Middle frontal gyrus (tissue), 1 donor: ENCODE results near the gene PREP.

Source experiments
- DNase-seq: peaks from one replicate; pipeline ENCODE4 v3.0.0-alpha.2; 2015; ENCODE audit warnings: low spot score; ENCODE audit errors: extremely low spot score

Gene PREP

DNA sequence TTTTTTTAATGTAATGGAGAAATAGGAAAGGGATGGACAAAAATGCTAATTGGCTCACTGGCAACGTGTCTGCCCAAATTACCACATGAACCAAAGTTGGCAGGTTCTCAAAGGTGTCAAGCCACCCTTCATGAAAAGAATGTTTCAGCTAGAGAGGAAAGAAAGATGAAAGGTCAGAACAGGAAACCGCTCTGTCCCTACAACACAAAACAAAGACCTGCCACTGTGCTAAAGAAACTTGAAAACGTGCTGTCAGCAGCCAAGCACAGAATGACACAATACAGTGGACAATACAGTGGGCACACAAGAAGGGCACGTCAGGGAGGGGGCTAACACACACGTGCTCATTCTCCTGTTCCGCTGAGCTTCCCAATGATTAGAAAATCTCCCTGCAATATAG is 4.9 kb downstream of the PREP start:
- DNase-seq = no peak

DNA sequence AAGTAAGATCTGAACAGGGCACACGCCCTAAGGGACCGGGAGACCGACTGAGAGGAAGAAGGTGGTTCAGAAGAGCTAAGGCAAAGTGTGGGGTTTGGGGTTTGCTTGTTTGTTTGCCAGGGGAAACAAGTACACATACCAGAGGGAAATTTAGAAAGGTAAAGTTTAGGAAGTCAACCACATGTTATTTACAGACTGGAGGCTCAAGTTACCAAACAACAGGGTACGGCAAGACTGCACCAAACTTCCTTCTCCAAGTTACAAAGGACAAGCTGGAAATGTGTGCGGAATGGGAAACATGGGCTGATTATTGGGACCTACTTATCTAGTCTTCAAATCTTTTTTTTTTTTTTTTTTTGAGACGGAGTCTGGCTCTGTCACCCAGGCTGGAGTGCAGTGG is 11.2 kb downstream of the PREP start:
- DNase-seq = no peak

DNA sequence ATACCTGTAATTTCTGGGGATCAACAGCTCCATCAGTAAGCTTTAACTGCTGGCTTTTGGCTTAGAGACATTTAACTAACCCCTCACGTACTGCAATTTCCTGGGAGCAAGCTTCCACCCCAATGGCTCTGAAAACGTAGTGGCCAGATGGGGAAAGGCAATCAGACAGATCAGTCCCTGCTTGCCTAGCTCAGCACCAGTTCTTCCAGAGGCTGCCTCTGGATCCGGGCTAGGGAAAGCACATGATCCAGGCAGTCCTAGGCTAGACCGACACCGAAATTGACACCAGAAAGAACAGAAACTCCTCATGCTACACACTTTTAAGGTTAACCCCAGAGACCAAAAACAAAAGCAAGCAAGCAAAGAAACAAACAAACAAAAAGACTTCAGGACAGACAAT is 13.3 kb downstream of the PREP start:
- no peak for DNase-seq

DNA sequence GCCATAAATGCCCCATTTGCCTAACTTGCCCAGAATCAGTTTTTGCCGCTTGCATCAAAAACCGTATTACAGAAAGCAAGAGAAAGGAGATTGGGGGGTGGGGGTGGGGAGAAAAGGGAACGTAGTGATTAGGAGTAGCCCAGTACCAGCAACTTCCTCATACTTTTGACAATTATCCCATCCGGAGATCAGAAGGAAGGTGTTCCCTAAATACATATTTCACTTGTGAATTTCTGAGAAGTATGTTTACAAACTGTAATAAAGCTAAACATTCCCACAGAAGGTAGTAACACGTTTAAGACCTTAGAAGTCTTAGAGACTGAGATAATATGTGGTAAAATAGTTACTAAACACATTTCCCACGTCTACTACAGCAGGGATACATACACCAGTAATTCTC is 14.5 kb downstream of the PREP start:
- no peak for DNase-seq

DNA sequence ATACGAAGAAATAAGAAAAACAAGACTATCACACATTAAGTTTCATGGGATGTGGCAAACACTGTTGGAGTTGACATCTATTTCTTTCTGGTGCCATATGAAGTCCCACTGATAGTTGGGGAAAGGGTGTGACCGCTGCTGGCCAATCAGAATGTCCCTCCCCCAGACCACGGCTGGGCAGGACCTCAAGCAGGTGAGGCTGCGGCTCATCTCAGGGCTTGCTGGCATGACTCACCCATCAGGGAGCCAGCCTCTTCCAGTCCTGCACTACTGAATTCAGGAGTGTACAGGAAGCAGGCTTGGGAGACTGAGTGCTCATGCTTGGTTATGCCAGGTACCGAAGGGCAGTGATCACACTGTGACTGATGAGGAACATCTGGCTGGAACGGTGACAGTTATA is 18.9 kb downstream of the PREP start:
- no peak for DNase-seq

DNA sequence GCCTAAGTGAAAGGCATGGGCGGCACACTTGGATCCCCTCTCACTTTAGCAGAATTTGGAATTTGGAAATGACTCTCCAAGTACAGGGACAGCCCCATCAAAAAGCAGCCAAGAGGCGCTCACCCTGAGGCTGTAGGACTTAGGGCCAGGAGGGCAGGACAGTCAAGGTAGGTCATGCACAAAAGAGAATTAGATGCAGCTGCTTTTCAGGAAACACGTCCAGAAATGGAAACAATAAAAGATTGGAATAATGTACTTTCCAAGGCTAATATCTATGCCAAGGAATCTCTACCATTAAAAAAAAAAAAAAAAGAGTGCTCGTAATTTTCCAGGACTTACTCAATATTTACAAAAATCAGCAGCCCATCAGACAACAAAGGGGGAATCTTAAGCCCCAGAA is 19.9 kb downstream of the PREP start:
- DNase-seq = no peak

DNA sequence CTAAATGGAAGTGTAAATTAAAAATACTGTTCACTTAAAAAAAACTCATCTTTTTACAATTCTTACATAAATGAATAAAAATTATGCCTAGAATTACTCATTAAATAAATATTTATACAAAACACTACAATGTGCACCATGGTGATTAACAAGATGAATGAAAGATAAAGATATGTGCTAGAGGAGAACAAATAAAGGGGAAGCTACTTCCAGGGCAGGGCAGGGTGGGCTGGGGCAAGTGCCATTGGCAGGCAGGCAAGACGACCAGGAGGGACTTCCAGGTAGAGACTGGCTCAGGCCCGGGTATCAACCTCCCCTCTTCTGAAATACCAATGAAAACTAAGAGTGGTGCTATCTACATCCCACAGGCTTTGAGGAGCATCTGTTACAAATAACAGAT is 20.4 kb downstream of the PREP start:
- DNase-seq = no peak

DNA sequence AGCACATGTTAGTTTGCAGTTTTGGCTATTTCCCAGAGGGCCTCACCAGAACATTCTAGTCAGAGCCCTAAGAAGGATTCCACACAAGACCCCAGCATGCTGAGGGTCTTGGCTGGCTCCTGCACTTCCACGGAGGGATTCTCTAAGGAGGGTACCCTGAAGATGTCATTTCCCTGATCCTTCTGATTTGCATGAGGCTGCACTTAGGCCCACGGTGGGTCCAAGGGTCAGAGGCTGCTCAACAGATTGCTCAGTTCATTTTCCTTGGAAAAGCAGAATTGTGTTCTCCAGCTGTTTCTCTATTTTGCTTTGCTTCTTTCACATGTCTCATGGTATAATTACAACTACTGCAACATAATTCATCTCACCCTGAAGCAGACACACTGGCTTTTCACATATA is 22.2 kb downstream of the PREP start:
- no peak for DNase-seq

DNA sequence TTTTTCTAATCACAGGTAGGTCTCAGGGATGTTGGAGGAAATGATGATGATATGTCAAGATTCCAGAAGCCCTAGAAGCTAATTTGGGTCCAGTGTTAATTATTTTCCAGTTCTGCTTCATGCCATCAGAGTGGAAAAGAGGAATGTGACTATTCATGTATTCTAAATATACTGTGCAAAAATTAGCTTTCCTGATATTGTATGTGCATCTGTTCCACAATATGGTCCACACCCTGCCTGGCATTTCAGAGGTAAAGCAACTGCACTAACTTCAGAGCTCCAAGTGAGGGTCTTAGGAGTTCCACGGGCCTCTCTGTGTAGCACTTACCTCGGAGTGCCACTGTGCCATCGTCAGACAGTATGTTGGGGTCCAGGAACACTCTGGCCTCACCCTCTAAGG is 27.1 kb downstream of the PREP start:
- DNase-seq = no peak

DNA sequence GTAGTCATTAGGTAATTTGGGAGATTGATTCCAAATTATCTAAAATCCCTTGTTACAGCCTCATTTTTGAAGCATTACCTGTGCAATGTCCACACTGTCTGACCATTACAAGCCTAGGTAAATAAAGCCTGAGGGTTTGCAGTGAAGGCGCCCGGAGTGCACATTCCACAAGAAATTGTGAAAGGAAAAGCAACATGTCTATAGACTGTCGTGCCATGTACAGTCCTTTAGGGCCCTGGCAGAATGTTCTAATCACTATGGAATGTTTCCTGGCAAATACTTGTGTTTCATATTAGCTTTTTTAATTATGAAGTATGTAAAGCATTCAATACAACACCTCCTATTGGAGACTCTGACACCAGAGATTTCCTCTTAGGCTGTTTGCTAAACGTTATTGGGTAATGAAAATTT is 28.9 kb downstream of the PREP start:
- no peak for DNase-seq

DNA sequence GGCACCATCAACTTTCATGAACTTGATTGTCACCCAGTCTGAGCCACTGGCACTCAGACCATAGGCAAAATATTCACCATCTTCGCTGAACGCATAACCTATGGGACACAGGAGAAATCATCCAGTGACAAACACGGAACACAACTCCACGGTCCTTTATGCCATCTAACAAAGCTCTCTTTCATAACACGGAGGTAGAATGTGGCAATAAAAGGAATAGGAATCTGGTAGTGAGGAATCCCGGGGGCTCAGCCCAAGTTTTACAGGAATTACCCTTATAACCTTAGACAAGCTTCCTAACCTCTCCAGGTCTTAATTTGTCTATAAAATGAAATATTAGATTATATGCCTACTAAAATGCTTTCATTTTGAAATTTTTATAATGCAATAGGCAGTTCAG is 29.4 kb downstream of the PREP start:
- no peak for DNase-seq

DNA sequence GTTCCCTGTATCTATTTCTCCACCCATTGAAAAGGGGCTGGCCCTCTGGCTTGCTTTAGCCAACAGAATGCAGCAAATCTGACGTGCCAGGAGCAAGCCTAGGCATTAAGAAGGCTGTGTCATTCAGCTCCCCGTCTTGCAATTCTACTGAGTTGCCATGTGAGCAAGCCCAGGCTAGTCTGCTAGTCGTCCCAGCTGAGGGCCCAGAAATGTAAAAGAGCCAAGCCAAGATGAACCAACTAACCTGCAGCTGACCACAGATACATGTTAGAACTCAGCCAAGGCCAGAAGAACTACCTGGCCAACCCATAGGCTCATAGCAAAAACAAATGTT is 30.1 kb downstream of the PREP start:
- no peak for DNase-seq

DNA sequence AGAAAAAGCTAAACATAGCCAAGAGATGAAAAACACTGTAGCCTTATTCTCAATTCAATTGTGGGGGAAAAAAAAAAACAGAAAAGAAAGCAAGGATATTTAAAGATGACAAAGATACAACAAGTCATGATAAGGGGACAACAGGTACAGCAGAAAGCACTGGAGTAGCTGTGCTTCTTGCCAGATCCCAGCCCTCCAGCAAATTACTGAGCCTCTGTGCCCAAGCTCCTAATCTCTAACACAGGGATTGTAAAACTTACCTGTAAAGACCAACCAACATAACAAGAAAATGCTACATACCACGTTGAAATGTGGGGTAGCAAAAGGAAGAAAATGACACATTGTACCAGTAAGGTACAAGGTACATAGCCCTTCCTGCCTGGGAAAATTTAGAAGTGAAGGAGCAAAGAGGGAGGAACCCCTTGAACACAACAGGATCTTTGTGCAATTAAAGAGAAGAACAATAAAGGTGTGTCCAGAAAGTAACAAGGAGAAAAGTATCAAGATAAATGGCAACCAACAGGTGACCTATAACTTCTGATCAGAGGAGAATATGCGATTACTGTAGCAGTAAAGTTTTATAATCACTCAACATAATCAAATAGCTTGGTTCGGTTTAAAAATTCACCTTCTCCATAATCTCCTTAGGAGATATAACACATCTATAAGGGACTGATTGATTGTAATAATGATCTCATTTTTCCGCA is 30.6 kb downstream of the PREP start:
- DNase-seq = no peak

DNA sequence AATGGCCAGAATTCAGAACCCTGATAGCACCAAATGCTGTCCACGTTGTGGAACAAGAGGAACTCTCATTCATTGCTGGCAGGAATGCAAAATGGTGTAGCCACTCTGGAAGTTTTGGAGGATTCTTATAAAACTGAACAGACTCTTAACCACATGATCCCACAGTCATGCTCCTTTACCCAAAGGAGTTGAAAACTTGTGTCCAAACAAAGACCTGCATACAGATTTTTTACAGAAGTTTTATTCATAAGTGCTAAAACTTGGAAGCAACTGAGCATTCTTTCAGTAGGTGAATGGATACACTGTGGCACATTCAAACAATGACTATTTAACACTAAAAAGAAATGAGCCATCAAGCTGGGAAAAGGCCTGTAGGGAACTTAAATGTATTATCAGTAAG is 32.5 kb downstream of the PREP start:
- no peak for DNase-seq

DNA sequence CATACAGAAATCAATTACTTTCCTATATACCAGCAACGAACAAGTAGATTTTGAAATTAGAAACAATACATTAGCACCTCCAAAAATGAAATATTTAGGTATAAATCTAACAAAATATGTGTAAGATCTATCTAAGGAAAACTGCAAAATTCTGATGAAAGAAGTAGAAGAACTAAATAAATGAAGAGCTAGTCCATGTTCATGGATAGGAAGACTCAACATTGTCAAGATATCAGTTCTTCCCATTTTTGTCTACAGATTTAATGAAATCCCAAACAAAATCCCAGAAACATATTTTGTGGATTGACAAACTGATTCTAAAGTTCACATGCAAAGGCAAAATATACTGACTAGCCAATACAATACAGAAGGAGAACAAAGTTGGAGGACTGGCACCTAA is 33.7 kb downstream of the PREP start:
- no peak for DNase-seq

DNA sequence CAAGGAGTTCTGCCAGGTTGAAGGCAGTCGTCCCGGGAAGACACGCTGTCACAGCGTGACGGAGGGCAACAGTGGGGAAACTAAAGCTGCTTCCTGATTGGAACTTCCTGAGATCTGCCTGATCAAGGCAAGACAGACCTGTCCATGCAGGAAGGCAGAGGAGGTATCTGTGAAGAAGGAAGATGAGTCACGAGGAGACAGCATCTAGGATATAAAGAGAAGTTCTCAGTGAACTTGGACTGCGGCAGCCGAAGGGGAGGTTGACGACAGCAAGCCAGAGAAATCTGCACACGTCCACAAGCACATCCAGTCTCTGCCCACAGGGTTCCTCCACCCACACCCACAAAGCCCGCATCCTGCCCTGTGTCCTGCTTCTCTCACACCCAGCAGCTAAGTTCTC is 38.6 kb downstream of the PREP start:
- peak; percentile 27 for DNase-seq

DNA sequence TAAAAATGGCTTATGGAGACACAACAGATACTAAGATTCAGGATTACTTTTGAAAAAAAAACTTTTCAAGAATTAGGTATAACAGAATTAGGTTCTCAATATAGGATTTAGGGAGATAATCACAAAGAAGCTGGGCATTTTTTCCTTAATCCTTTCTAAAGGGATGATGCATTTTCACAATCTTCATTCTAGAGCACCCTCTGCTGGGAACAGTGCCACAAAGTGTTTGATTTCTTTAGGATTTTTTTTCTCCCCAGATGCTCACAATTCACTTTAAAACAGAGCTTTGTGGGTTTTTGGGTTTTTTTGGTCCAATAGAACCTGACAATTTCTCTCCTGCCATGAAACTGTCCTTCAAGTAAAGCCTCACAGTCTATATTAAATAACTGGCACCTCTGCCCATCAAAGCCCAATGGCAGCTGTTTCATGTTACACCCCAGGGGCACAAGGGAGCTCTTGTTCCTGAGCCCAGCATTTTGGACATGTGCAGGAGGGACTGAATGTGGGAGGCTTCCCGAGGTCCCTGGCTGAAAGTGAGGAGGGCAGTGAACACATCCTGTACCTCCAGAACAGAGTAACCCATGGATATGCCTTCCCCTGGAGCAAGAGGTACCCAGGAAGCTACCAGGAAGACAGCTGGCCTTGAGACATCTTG is 39.7 kb downstream of the PREP start:
- peak; percentile 54 for DNase-seq

DNA sequence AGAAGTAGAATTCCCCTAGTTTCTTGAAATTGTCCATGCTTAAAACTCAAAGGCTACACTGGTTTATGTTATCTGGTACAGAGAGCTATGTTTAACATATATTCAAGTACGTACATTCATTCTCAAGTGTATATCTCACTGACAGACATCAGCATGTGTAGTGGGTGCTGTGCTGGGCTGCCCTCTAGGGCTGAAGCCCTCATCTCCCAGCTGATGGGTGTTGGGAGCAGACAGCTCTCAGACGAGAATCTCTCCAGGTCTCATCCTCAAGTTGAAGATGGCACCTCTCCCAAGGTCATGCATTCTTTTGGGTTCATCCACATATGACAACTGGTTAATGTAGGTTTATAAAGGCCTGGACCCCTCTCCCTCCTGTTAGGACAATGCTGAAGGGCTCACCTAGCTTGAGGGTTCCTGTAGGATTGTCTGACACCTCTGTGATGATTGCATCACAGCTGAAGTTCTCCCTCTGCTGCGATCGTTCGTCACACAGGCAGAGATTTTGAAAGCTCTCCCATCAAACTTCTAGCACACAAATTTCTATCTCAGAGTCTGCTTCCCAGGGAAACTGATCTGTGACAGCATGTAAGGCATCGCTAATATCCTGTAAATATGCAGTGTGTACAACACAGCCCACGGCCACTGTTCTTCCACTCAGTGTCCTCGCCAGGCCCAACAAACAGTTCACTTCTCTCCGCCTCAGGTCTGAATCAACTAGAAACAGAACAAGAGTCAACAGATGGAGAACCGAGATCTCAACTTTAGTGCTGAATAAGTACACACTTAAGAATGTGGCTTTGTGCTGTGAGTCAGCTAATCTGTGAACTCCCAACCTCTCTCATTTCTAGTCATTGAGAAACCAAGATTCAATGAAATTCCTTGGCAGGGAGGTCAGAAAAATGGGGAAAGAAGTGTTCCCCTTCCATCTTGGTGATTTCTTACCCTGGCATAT is 43.2 kb downstream of the PREP start:
- no peak for DNase-seq

DNA sequence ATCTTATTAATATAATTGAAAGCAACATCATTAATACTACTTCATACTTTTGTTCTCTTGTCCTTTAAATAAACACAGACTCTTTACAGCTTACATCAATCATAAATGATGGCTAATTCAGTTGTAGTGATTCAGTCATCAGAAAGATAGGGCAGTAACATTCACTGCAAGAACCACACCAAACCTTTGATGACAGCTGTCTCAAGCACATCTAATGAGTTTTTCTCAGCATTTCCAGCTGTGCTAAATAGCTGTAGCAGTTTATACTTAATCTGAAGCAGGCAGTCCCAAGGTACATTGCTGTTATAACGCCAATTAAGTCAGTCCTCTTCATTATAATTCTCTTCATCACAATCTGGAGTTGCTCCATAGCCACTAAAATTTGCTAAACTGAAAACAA is 45.7 kb downstream of the PREP start:
- DNase-seq = no peak

DNA sequence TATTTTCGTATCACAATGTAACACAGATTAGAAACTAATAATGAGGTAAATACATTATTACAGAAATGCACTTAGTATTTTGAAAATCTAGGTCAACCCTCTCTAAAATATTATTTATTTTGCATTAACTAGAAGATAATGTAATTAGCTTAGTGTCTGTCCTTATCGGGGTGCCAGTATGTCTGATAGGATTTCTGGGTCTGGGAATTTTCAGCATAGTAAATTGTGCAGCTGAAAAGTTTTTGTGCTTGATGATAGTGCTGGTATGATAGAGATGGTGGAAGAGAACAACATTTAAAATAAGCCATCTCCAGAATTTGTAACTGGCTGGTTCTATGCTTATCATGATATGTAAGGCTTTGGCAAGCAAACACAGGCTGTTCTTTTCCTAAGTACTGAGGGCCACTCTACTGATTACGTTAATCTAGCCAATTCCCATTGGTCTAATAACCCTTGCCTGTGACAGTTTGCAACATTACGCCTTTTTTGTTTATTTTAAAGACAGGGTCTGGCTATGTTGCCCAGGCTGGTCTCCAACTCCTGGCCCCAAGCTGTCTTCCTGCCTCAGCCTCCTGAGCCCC is 50.8 kb downstream of the PREP start:
- DNase-seq = no peak

DNA sequence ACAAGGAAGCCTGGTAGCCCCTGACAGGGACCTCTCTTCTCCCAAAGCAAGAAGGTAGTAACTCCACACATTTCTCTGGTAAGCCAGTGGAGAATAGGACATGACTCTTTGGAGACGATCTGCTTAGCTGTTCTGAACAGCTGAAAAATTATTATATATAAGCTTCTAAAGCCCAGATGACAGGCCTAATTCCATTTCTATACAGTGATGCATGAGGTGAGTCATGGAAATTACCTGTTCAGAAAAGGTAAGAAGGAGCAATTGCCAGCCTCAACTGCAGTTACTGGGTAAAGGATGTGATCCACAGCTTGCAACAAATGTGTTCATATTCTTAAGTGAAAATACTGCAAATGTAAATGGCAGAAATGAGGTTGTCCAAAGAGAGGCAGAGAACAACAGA is 54.0 kb downstream of the PREP start:
- DNase-seq = no peak

DNA sequence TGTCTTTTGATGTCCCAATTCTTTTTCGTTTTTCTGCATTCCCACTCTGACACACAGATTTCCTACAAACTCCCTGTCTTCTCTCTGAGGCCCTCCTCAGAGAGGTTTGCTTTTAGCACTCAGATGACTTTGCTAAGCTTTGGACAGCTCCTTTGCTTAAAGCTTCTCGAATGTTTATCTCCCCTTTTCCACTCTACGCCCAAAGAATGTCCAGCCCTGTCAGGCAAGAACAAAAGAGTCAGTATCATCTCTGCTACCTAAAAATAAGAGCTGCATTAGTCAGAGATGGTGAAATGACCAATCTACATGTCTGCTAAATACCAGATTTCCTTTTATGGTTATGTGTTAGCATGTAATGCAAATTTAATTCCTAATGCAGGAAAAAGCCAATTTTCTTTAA is 56.8 kb downstream of the PREP start:
- DNase-seq = no peak
